HL-60 (cell line): ENCODE measurements around the gene DMD.

Experiments used
- CTCF ChIP-seq: IDR thresholded peaks from one replicate; pipeline ENCODE4 v1.5.1; 2011; ENCODE audit warnings: low read length, control low read depth, inconsistent platforms; ENCODE audit not compliant: insufficient read depth
- GABPA ChIP-seq: IDR thresholded peaks from 2 replicates; pipeline ENCODE4 v1.6.1; 2012; ENCODE audit warnings: low read depth
- POLR2AphosphoS5 ChIP-seq: IDR thresholded peaks from 2 replicates; pipeline ENCODE4 v1.6.1; 2012; ENCODE audit warnings: low read depth
- REST ChIP-seq: IDR thresholded peaks from 2 replicates; pipeline ENCODE4 v1.6.1; 2012; ENCODE audit warnings: low read depth; ENCODE audit not compliant: insufficient replicate concordance

GRCh38 chrX:32524385-32524784, 687.0 kb downstream of the DMD start:
- TF ChIP-seq POLR2AphosphoS5 (no peak), CTCF (no peak), GABPA (no peak), REST (no peak)
